MM.1S (cell line): ENCODE data around the gene SLC12A6.

Experiments
- DNase-seq: peaks from one replicate; pipeline ENCODE4 v3.0.0-alpha.2; 2015
- H2AFZ ChIP-seq: fragments of 300-600 bp; sonication (generic); 2 replicates; pipeline ENCODE4 v1.6.0; 2016; ENCODE audit warnings: antibody characterized with exemption, low read length
- H3F3A ChIP-seq: fragments of 300-600 bp; sonication (generic); 2 replicates; pipeline ENCODE4 v1.6.1; 2016; ENCODE audit warnings: mild to moderate bottlenecking, antibody characterized with exemption, low read length, moderate library complexity, mixed read lengths; ENCODE audit not compliant: insufficient read depth
- H3K27ac ChIP-seq: fragments of 300-600 bp; sonication (generic); 2 replicates; pipeline ENCODE4 v1.5.1; 2016; ENCODE audit warnings: mild to moderate bottlenecking, low read length
- H3K27me3 ChIP-seq: fragments of 300-600 bp; sonication (generic); replicated peaks from 2 replicates; pipeline ENCODE4 v1.6.0; 2016; ENCODE audit warnings: low read length; ENCODE audit not compliant: insufficient read depth
- H3K36me3 ChIP-seq: fragments of 300-600 bp; sonication (generic); replicated peaks from 2 replicates; pipeline ENCODE4 v1.6.1; 2016; ENCODE audit warnings: mild to moderate bottlenecking, low read length, mixed read lengths; ENCODE audit not compliant: insufficient read depth
- H3K4me1 ChIP-seq: fragments of 300-600 bp; sonication (generic); 2 replicates; pipeline ENCODE4 v1.6.1; 2016; ENCODE audit warnings: low read length, mixed read lengths
- H3K4me2 ChIP-seq: fragments of 300-600 bp; sonication (generic); 2 replicates; pipeline ENCODE4 v1.6.0; 2016; ENCODE audit warnings: low read depth, low read length
- H3K4me3 ChIP-seq: fragments of 300-600 bp; sonication (generic); 2 replicates; pipeline ENCODE4 v1.5.1; 2016; ENCODE audit warnings: low read length, mixed read lengths
- H3K79me2 ChIP-seq: fragments of 300-600 bp; sonication (generic); 2 replicates; pipeline ENCODE4 v1.6.1; 2016; ENCODE audit warnings: mixed run types, low read length, mixed read lengths
- H3K9ac ChIP-seq: fragments of 300-600 bp; sonication (generic); 2 replicates; pipeline ENCODE4 v1.6.1; 2016; ENCODE audit warnings: low read length, mixed read lengths
- H3K9me2 ChIP-seq: fragments of 300-600 bp; sonication (generic); replicated peaks from 2 replicates; pipeline ENCODE4 v1.6.1; 2016; ENCODE audit warnings: mild to moderate bottlenecking, low read length, mixed read lengths; ENCODE audit not compliant: insufficient read depth
- H3K9me3 ChIP-seq: fragments of 300-600 bp; sonication (generic); replicated peaks from 2 replicates; pipeline ENCODE4 v1.6.1; 2016; ENCODE audit warnings: mild to moderate bottlenecking, low read length, mixed read lengths; ENCODE audit not compliant: insufficient read depth
- H4K20me1 ChIP-seq: fragments of 300-600 bp; sonication (generic); 2 replicates; pipeline ENCODE4 v1.6.1; 2016; ENCODE audit warnings: mild to moderate bottlenecking, low read length, moderate library complexity, mixed read lengths; ENCODE audit not compliant: insufficient read depth
- CTCF ChIP-seq: fragments of 300-600 bp; sonication (generic); IDR thresholded peaks from 2 replicates; pipeline ENCODE4 v1.5.1; 2016; ENCODE audit warnings: antibody characterized with exemption, low read length, mixed read lengths
- EZH2 ChIP-seq: fragments of 300-600 bp; sonication (generic); optimal IDR thresholded peaks from 2 replicates; pipeline ENCODE3; 2017; ENCODE audit warnings: low read depth, mild to moderate bottlenecking, antibody characterized with exemption, low read length, mixed read lengths
- EZH2phosphoT487 ChIP-seq: fragments of 300-600 bp; sonication (generic); IDR thresholded peaks from 2 replicates; pipeline ENCODE4 v1.6.1; 2018; ENCODE audit warnings: antibody characterized with exemption, low read length

The SLC12A6 gene

GRCh38 chr15:34374816-34375215 is 37.2 kb upstream of the SLC12A6 start:
- H4K20me1 ChIP-seq = no peaks in the 10 kb centered on the region
- no peak for DNase-seq
- no peak for TF ChIP-seq EZH2phosphoT487
- TF ChIP-seq EZH2 = no peak
- no peak for TF ChIP-seq CTCF

GRCh38 chr15:34373951-34374350 is 36.4 kb upstream of the SLC12A6 start:
- Histone ChIP-seq H3K9me3 (no peaks in the 10 kb centered on the region), H3K9me2 (no peaks in the 10 kb centered on the region), H3K9ac (no peak overlapping the region), H3K27me3 (no peaks in the 10 kb centered on the region), H3K4me3 (no peak overlapping the region), H3K4me2 (no peak overlapping the region), H2AFZ (no peak overlapping the region), H4K20me1 (no peaks in the 10 kb centered on the region), H3K79me2 (no peaks in the 10 kb centered on the region), H3K4me1 (no peaks in the 10 kb centered on the region), H3K27ac (no peak overlapping the region), H3F3A (peaks cover 12% of the 10 kb centered on the region), H3K36me3 (no peaks in the 10 kb centered on the region)
- no peak for DNase-seq
- TF ChIP-seq EZH2 (no peak), EZH2phosphoT487 (no peak)

More at GRCh38 chr15:34374816-34375215, 37.2 kb upstream of the SLC12A6 start:
- no peak overlapping the region for H3K4me2 ChIP-seq
- no peaks in the 10 kb centered on the region for H3K9me2 ChIP-seq
- H3K9ac ChIP-seq = no peak overlapping the region
- peaks cover 5% of the 10 kb centered on the region for H3F3A ChIP-seq
- no peak overlapping the region for H3K4me3 ChIP-seq
- no peaks in the 10 kb centered on the region for H3K4me1 ChIP-seq
- no peak overlapping the region for H3K27ac ChIP-seq
- H3K27me3 ChIP-seq = no peaks in the 10 kb centered on the region
- H3K79me2 ChIP-seq = no peaks in the 10 kb centered on the region
- no peaks in the 10 kb centered on the region for H3K9me3 ChIP-seq
- no peak overlapping the region for H2AFZ ChIP-seq
- H3K36me3 ChIP-seq = no peaks in the 10 kb centered on the region

GRCh38 chr15:34370643-34371042 is 33.1 kb upstream of the SLC12A6 start:
- no peak overlapping the region for H3K9ac ChIP-seq

More at GRCh38 chr15:34370643-34371042, 33.1 kb upstream of the SLC12A6 start:
- H3K4me3 ChIP-seq = no peak overlapping the region
- no peak overlapping the region for H3K27ac ChIP-seq
- no peak for DNase-seq
- H3F3A ChIP-seq = peaks cover 34% of the 10 kb centered on the region
- H3K9me3 ChIP-seq = no peaks in the 10 kb centered on the region
- peaks cover 13% of the 10 kb centered on the region for H3K79me2 ChIP-seq
- H3K4me1 ChIP-seq = 0 out of 2 replicates have a peak, but pooled peaks cover 2% of the 10 kb centered on the region
- no peaks in the 10 kb centered on the region for H3K9me2 ChIP-seq
- no peaks in the 10 kb centered on the region for H3K27me3 ChIP-seq
- no peaks in the 10 kb centered on the region for H3K36me3 ChIP-seq
- H3K4me2 ChIP-seq = no peak overlapping the region
- no peak for TF ChIP-seq EZH2
- TF ChIP-seq CTCF = no peak
- TF ChIP-seq EZH2phosphoT487 = no peak
- H2AFZ ChIP-seq = no peak overlapping the region
- H4K20me1 ChIP-seq = no peaks in the 10 kb centered on the region
